ENCODE measurements around the gene SHC4. TPM values are rescaled to one million over a fixed set of nuclear protein-coding genes. Genes with fewer than 3 reads are reported as not detected.

Gene SHC4
- polyA plus RNA-seq, 3 donors = 0.09 TPM; not detected in 2

- H2AFZ ChIP-seq (ENCODE audit: insufficient read depth, low read depth, low read length, poor library complexity, severe bottlenecking) = no peak overlapping the region
- H3K4me3 Mint-ChIP-seq = no peak overlapping the region
Measured at GRCh38 chr15:48928877-48929538, 34.7 kb downstream of the SHC4 start.

GRCh38 chr15:48925714-48926223 lies 38.0 kb downstream of the SHC4 start:
- H3K27me3 ChIP-seq (ENCODE audit: control insufficient read depth in 2 of 2, insufficient read depth in 2 of 2, low read length in 2 of 2) = no peaks in the 10 kb centered on the region
- Mint-ChIP-seq H3K27ac (no peak overlapping the region), H3K4me1 (no peaks in the 10 kb centered on the region), H3K27me3 (ENCODE audit: low read depth in 3 of 3) (peaks cover 0 to 3% (median 0%) of the 10 kb centered on the region in 3 donors), H3K9me3 (peaks cover 0 to 2% (median 0%) of the 10 kb centered on the region in 7 donors), H3K36me3 (no peaks in the 10 kb centered on the region), H3K4me3 (no peak overlapping the region)
- no peak overlapping the region for H3K9ac ChIP-seq (ENCODE audit: insufficient read depth, low read length, poor library complexity, severe bottlenecking)
- WGBS (ENCODE audit: insufficient coverage) = 84% methylated on average over 9 of the region's 9 CpGs
- H4K20me1 ChIP-seq (ENCODE audit: insufficient read depth, low read length) = no peaks in the 10 kb centered on the region
- intact Hi-C loops (cut with micrococcal nuclease) = no loop called here
- peak in 1 of 3 donors; percentile 4 for DNase-seq
- no peak for TF ChIP-seq CTCF (IDR thresholded peaks at IDR 0.05)
- no peaks in the 10 kb centered on the region for H3K9me3 ChIP-seq (replicated peaks in 1 of 2; ENCODE audit: control insufficient read depth in 1 of 2, insufficient read depth in 1 of 2, low read length in 2 of 2)
- H3K4me3 ChIP-seq (replicated peaks in 1 of 3; ENCODE audit: low read depth in 2 of 3, low read length in 3 of 3) = no peak overlapping the region
- H3K79me2 ChIP-seq (ENCODE audit: insufficient read depth, low read length) = no peaks in the 10 kb centered on the region
- H3K4me2 ChIP-seq (replicated peaks; ENCODE audit: extremely low read depth, low read length, poor library complexity, severe bottlenecking) = no peak overlapping the region
- no peak overlapping the region for H2AFZ ChIP-seq (ENCODE audit: insufficient read depth, low read depth, low read length, poor library complexity, severe bottlenecking)
- H3K4me1 ChIP-seq (ENCODE audit: control insufficient read depth in 1 of 2, insufficient read depth in 2 of 2, low read length in 2 of 2) = no peaks in the 10 kb centered on the region
- no peak overlapping the region for H3K27ac ChIP-seq (ENCODE audit: low read depth in 1 of 2, low read length in 2 of 2)
- H3K36me3 ChIP-seq (replicated peaks in 1 of 2; ENCODE audit: control insufficient read depth in 1 of 2, insufficient read depth in 2 of 2, low read length in 2 of 2) = no peaks in the 10 kb centered on the region

More at GRCh38 chr15:48928877-48929538, 34.7 kb downstream of the SHC4 start:
- intact Hi-C loops (cut with micrococcal nuclease) = no loop called here
- Histone ChIP-seq H4K20me1 (ENCODE audit: insufficient read depth, low read length) (no peaks in the 10 kb centered on the region), H3K27ac (ENCODE audit: low read depth in 1 of 2, low read length in 2 of 2) (no peak overlapping the region), H3K27me3 (ENCODE audit: control insufficient read depth in 2 of 2, insufficient read depth in 2 of 2, low read length in 2 of 2) (no peaks in the 10 kb centered on the region), H3K9ac (ENCODE audit: insufficient read depth, low read length, poor library complexity, severe bottlenecking) (no peak overlapping the region), H3K4me2 (replicated peaks; ENCODE audit: extremely low read depth, low read length, poor library complexity, severe bottlenecking) (no peak overlapping the region), H3K4me3 (replicated peaks in 1 of 3; ENCODE audit: low read depth in 2 of 3, low read length in 3 of 3) (no peak overlapping the region), H3K9me3 (replicated peaks in 1 of 2; ENCODE audit: control insufficient read depth in 1 of 2, insufficient read depth in 1 of 2, low read length in 2 of 2) (no peaks in the 10 kb centered on the region), H3K79me2 (ENCODE audit: insufficient read depth, low read length) (no peaks in the 10 kb centered on the region), H3K36me3 (replicated peaks in 1 of 2; ENCODE audit: control insufficient read depth in 1 of 2, insufficient read depth in 2 of 2, low read length in 2 of 2) (no peaks in the 10 kb centered on the region), H3K4me1 (ENCODE audit: control insufficient read depth in 1 of 2, insufficient read depth in 2 of 2, low read length in 2 of 2) (no peaks in the 10 kb centered on the region)
- TF ChIP-seq CTCF (IDR thresholded peaks at IDR 0.05) = no peak
- no peak overlapping the region for H3K27ac Mint-ChIP-seq
- H3K9me3 Mint-ChIP-seq = peaks cover 0 to 2% (median 0%) of the 10 kb centered on the region in 7 donors
- WGBS (ENCODE audit: insufficient coverage) = no CpG with 5 or more reads among the region's 6 CpGs
- H3K27me3 Mint-ChIP-seq (ENCODE audit: low read depth in 3 of 3) = peaks cover 0 to 3% (median 1%) of the 10 kb centered on the region in 3 donors
- H3K4me1 Mint-ChIP-seq = no peaks in the 10 kb centered on the region
- no peaks in the 10 kb centered on the region for H3K36me3 Mint-ChIP-seq
- DNase-seq = no peak

All from CD14-positive monocyte (primary cell).